ENCODE measurements around the gene FGFR4.

The FGFR4 gene

DNA sequence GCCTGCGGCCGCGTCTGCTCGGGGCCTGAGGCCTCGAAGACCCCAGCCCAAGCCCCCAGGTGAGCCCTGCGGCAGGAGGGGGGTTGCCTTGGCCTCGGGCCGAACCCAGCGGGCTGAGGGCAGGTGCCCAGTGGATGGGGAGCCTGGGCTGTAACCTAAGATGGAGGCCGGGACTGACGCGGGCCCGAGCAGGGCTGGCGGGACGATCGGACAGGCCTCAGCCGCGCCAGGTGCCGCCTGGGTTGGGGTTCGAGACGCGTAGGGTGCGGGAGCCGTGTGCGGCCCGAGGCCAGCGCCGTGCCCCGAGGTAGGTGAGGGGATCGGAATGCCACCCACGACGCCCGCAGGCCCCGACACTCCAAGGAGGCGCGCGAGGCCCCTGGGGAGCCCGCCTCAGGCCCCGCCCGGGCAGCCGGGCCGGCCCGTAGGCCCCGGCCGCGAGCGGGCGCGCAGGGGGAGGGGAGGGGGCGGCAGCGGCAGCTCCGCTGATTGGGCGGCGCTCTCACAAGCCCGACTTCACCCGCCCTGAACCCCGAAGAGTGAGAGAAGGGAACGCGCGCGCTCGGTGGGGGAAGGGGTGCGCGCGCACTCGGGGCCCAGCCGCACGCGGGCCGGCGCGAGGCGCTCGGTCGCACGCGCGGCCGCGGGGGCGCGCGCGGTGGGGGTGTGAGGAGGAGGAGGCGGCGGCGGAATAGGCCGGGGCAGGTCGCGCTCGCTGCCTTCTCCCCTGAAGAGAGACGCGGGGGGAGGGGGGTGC is 46.6 kb downstream of the FGFR4 start, which contains the start of gene NSD1:
Gene NSD1 (plus strand): TSS at position 678 of the 757 bp plus-strand sequence. CDS start 1,331 bp downstream, outside the sequence.
- DNase-seq: peak; percentile 53

DNA sequence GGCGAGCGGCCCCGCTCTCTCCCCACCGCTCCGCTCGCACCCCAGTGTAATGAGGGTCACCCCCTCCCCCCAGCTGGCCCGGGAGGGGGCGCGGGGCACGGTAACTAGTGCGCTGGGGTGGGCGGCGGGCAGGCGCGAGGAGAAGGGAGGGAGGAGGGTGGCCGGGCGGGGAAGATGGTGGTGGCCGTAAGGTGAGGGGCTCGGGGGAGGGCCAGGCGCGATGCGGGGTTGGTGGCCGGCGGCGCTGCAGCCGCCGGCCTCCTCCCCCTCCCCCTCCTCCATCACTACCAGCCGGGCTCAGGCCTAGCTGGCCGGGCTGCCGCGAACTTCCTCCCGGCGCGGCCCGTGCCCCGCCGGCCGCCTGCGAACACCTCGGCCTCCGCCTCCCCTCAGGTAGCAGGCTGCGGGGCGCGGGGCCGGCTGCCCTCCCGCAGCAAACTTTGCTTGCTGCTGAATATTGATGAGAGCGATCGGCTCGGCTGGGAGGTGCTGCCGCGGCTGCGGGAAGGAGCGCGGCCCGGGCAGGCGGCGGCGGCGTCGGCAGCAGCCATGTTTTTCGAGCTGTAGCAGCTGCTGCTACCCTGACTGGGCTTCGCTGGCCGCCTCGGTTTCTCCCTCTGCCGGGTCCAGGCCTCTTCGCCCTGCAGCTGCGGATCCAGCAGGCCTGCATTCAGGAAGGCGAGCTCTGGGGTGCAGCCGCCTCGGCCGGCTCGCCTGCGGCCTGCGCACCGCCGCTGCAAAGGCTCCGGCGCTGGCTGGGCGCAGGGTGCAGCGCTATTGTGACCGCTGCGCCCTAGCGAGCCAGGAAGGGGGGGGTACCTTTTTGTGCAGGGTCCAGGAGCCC is 47.4 kb downstream of the FGFR4 start:
- no peak for DNase-seq

DNA sequence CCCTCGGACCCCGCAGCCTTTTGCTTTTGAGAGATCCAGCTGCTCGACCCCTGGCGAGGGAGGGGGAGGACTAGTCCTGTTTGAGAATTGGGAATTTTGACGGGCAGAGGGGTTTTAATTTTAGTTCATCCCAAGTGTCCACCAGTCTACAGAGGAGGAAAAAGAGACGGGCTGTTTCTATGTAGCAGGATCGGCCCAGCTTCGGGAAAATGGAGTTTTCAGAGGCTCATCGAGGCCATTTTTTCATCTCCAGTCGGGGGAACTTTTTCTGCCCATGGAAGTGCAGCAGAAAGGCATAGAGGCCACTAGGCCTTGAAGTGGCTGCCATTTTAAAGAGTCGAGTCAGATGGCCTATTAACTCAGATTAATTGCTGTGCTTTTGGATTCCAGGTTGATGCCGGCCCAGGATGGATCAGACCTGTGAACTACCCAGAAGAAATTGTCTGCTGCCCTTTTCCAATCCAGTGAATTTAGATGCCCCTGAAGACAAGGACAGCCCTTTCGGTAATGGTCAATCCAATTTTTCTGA is 48.0 kb downstream of the FGFR4 start:
- DNase-seq: peak; percentile 8

DNA sequence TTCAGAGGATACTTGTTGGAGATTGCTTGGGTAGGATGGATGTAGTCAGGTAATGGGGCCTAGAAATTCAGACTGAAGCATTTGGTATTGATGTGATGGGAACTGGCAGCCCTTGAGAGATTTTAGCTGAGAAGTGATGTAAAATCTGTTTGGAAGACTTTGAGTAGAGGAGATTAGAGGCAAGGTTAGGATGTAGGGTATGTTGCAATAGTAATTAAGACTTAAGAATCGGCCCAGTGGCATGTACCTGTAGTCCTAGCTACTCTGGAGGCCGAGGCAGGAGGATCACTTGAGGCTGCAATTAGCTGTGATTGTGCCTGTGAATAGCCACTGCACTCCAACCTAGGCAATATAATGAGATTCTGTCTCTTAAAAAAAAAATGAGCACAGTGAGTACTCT is 53.6 kb downstream of the FGFR4 start:
- DNase-seq: no peak

DNA sequence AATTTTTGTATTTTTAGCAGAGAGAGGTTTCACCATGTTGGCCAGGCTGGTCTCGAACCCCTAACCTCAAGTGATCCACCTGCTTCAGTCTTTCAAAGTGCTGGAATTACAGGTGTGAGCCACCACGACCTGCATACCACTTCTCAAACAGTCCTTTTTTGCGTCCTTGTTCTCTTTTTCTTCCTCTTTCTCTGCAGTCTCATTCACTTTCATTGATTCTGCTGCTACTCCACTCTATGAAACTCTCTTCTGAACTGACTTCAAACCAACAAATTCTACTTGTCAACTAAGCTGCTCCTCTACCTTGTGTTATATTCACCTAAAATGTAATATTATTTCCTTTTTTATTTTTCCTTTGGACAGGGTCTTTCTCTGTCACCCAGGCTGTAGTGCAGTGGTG is 54.8 kb downstream of the FGFR4 start:
- no peak for DNase-seq

DNA sequence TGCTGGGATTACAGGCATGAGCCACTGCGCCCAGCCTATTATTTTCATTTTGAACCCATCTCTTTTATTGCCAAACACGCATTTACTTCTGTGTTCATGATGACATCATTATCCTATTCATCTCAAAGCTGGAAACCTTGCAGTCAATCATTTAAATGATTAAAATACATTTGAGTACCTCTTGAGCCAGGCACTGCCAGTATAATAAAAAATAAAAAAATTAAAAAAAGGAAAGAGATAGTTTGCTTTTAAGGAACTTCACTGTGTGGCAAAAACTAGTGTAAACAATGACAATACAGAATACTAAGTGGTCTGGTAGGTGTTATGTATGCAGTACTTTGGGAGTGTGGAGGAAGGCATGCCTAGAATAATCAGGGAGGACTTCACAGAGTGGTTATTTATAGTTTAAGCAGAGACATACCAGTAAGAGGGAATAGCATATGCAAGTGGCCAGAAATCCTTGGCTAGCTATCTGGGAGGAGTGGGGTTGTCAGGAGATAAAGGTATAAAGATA is 55.4 kb downstream of the FGFR4 start:
- no peak for DNase-seq

DNA sequence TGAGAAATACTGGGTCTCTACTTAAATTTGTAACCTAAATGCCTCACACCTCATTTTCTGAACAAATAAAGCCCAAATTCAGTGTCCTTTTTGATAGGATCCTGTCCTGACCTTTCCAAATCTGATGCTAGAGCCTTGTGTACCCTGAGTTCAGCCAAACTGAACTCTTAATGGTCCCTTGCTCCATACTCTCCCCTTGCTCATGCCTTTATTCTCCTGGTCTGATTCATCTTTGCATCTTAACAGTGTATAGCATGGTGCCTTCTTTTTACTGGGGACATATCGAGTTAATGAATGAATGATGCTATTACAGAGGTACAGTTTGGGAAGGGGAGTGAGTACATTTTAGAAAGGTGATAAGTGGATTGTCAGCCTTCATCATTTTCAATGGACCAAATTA is 56.1 kb downstream of the FGFR4 start:
- DNase-seq: no peak

DNA sequence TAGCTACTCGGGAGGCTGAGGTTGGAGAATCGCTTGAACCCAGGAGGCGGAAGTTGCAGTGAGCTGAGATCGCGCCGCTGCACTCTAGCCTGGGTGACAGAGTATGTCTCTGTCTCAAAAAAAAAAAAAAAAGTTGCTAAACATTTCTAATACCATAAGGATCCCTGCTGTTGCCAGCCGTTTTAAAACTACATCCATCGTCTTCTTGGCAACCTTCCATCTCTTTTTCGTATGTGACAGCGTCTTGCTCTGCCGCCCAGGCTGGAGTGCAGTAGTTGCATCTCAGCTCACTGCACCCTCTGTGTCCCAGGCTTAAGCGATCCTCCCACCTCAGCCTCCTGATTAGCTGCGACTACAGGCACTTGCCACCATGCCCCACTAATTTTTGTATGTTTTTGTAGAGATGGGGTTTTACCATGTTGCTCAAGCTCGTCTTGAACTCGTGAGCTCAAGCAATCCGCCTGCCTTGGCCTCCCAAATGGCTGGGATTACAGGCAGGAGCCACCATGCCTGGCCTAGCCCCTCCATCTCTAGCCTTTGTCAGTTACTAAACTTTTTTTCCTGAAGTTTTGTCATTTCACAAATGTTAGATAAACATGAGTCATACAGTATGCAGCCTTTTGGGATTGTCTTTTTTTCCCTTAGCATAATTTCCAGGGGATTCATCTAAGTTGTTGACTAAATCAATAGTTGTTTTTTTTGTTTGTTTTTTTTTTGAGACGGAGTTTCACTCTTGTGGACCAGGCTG is 60.4 kb downstream of the FGFR4 start:
- no peak for DNase-seq
